ENCODE data around the gene TBXAS1.
"Not testable (repeated sequence)": the region's sequence is repeated elsewhere in the genome, so short reads cannot be mapped to it uniquely, and the experiment has no call there.

Gene TBXAS1

DNA sequence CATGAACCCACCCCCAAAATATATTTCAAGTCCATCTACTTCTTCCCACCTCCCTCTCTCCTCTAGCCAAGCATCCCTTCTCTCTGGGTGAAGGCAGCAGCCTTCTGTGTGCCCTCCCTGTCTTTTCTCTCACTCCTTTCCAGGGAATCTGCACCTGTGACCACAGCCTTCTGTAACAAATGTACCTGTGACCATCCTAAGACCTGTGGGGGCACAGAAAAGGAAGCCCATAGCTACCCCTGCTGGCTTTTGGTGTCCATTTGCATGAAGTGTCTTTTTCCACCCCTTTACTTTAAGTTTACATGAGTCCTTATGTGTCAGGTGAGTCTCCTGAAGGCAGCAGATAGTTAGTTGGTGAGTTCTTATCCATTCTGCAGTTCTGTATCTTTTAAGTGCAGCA, 2.0 kb upstream of the TBXAS1 start:
- no peak for DNase-seq

DNA sequence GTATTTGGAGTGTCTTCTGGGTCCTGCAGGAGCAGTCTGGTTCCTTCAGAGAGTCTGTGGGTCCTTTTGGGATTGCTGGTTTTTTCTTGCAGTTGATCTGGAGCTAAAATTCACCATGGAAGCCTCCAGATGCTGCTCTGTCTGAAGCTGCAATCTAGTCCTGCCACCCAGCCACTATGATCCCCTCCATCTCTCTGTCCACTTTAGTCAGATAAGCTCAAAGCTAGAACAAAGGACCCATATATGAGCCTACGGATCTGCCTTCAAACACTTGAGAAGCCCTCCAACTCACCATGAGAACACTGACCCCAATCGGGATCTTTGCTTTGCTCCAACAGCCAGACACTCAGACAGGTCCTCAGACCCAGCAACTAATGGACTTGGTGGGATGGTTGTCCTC, 618 bp upstream of the TBXAS1 start:
- DNase-seq: no peak

GRCh38 chr7:139829775-139830117, 682 bp downstream of the TBXAS1 start:
- DNase-seq: no peak

GRCh38 chr7:139830292-139830691, 1.2 kb downstream of the TBXAS1 start:
- no peak for DNase-seq

DNA sequence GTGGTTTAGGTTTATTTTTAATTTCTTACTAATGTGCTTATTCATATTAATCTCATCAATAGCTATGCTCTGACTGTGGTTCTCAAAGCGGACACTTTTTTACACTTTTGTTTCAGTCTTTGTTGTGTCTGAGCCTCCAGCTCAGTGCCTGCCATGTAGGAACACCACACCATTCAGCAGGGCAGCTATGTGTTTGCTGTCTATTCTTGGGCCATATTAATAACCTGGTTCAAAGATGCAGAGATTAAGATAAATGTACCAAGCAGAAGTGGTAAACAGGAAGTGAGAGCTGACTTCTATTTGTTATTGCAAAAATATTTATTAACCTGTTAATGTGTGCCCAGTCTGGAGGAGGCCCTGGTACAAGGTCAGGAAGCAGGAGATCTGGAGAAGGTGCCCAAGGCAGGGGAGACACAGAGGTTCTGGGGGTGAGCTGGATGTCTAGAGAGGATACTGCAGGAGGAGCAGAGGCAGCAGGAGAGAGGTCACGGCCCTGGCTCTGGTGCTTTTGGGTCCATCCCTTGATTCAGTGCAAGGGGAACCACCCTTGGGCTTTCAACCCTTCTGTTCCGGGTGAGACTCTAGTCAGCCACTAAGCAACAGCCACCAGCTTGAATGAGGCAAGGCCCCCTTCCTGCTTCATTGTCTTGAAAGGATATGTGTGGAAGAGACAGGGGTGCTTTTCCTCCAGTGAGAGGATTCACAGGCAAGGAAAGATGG, 1.9 kb downstream of the TBXAS1 start:
- no peak for DNase-seq

- not testable (repeated sequence) for DNase-seq
Measured at GRCh38 chr7:139835848-139836247, 6.8 kb downstream of the TBXAS1 start.

- DNase-seq: not testable (repeated sequence)
Measured at GRCh38 chr7:139837291-139837690, 8.2 kb downstream of the TBXAS1 start.

GRCh38 chr7:139838276-139838675, 9.2 kb downstream of the TBXAS1 start:
- DNase-seq: no peak

DNA sequence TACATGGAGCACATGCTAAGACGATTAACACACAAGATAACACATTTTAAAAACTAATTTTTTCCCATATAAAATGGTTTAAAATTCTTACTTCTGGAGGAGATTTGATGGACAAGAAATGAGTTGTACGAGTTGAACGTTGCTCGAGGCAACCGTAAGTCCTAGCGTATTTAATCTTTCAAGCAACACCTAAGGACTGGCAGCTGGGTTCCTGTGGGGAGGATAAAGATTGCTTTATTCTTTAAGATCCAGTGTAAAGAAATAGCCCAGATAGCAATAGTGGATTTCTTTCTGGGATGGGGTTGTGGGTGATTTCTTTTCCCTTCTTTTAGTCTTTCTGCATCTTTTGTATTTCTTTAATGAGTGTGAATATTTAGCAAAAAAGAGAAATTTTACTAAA, 9.8 kb downstream of the TBXAS1 start:
- DNase-seq: no peak

DNA sequence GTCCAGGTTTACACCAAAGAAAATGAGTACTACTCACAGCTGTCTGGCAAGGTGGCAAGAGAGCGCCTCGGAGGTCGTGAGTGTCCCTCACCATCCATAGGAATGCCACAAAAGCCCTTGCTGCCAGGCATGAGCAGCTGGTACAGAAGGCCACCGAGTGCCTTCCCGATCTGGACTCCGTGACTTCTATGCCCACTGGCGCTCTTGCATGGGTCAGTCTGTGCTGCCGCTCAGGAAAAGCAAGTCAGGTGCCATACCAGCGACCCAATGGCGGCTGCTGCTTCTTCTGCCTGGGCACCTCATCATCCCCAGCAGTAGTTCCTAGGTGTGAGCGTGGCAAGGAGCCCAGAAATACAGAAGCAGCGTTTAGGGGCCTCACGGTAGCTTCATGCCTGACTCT, 11.7 kb downstream of the TBXAS1 start:
- no peak for DNase-seq

DNA sequence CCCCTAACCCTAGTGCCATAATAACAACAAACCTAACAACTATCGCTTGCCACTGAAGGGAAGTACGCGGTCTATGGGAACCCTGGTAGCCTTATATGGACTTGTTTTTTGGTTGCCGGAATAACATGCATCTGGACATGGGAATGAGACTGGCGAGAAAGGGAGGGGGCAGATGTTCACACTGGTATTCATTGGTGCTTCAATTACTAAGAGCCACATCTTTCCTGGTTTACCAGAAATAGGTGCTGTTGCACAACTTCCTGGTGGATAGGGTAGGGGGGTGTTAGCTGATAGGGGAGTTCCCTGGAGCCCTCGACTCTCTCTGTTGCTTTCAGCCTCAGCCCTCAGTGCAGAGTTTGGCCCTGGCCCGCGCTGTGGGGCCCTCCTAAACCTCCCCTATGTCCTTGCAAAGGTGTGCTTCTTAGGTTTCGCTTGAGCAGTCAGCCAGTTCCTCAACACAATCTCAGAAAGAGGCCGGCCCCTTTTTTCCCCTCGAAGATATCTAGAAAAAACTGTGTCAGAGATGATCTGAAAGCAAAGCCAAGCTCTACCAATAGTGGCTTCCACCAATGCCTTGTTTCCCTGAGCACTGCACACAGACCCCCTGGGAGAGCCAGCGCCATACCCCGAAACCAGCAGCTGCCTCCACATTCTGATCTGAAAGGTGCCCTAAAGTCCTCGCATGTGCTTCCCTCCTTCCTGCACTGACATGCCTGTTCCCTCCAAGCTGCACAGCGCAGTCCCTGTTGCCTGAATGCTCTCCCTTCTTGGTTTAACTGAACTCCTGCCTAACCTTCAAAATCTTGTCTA, 13.5 kb downstream of the TBXAS1 start:
- no peak for DNase-seq

- DNase-seq: not testable (repeated sequence)
Measured at GRCh38 chr7:139843211-139843537, 14.1 kb downstream of the TBXAS1 start.

GRCh38 chr7:139844779-139845442, 15.8 kb downstream of the TBXAS1 start:
- DNase-seq: no peak

DNA sequence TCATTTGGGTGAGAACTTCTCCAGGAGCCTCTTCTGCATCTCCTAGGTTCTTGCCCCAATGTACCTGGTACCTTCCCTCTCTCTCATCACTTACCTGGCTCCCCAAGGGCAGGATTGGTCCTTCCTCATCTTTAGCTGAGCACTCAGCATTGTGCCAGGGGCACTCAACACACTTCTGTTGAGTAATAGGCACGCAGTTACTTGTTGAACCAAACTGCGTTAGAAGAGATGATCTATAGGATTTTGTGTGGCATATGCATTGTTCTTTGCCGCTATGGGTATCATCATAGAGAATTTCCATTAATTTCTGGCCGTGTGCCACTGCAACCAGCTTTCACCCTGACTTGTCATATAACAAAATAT, 16.4 kb downstream of the TBXAS1 start:
- DNase-seq: no peak

DNA sequence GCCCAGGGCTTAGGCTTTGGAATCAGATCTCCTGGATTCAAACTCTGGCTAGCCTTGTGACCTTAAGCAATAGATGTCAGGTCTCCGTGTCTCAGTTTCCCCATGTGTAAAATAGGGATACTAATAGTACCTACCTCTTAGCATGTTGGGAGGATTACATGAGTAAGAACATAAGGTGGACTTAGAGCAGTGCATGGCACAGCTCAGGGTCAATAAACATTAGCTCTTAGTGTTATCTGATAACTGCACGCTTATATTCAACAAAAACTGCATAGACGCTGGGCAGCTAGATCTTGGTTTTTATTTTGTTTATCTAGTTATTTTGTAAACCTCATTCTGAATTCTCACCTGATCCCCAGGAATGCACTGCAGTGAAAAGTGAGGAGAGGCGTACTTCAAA, 17.2 kb downstream of the TBXAS1 start:
- no peak for DNase-seq

GRCh38 chr7:139848274-139848673, 19.2 kb downstream of the TBXAS1 start:
- DNase-seq: no peak

DNA sequence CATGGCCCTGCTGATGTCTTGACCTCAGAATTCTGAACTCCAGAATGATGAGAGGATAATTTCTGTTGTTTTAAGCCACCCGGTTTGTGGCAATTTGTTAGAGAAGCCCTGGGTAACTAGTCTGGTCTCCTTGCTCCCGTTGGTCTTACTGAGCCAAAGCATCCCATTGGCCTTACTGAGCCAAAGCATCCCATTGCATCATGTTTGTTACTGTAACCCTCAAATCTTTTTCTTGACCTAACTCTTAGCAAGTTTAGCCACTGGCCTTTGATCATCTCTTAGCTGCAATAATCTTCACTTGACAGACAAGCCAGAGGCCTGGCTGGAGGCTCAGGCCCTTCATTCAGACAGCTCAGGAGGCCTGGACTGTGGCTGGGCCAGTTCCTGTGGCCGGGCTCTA, 21.8 kb downstream of the TBXAS1 start:
- DNase-seq: no peak

GRCh38 chr7:139851770-139852481, 22.9 kb downstream of the TBXAS1 start:
- no peak for DNase-seq

- no peak for DNase-seq
Measured at GRCh38 chr7:139852482-139852845, 23.4 kb downstream of the TBXAS1 start.

DNA sequence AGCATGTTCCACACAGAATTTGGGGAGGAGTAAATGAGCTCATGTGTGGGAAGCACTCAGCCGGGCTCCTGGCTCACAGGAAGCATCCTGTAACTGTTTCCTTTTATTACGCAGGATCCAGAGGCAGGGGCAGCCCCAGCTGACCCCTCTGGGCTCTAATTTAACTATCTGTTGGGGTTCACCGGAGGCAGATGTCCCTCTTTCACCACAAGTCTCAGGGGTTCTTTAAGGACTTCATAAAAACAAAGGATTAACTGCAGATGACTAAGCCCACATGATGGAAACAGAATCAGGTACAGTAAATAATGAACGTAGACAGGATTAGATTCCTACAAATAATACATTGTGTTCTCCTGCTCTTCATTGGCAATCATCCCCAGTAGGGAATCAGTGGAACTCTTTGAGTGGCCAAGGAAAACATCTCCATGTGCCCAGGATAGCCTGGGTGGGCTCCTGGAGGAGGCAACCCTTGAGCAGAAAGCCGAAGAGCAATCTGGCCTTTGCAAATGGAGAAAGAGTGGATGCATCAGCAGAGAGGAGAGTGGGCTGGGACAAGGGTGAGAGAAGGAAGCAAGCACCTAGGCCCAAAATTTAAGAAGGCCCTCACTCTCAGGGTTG, 24.6 kb downstream of the TBXAS1 start:
- DNase-seq: no peak

DNA sequence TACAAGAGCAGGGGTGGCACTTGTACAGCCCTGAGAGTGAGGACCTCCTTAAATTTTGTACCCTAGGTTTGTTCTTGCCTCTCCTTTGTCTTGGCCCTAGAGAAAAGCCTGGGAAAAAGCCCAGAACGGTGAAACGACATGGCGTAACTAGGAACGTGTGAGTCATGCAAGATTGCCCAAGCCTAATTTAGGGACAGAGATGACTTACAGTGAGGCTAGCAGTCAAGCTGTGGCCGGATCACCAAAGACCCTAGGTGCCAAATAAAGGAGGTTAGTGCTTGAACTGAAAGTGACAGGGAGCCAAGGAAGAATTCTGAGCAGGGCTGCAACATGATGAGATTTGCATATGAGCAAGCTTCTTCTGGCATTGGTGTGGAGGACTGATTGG, 25.1 kb downstream of the TBXAS1 start:
- DNase-seq: no peak

GRCh38 chr7:139854803-139855497, 25.9 kb downstream of the TBXAS1 start:
- DNase-seq: no peak
